Activated B cell treated with CpG ODN at 0.5 μM for 24 hours (primary cell): ENCODE measurements around the gene DIS3L2. TPM values are rescaled to one million over a fixed set of nuclear protein-coding genes. Genes with fewer than 3 reads are reported as not detected.

Source experiments
- ATAC-seq: fragments of 200-7000 bp; cut with Tn5 transposase; one replicate; pipeline ENCODE4 v1.10.0; 2021; ENCODE audit warnings: low read depth, mild to moderate bottlenecking, moderate library complexity
- CTCF ChIA-PET: fragments of 350-600 bp; sonication (Branson Sonifier 250); formaldehyde crosslinking; loops from one replicate; lab custom pipeline; 2021; ENCODE audit warnings: antibody characterized with exemption; lab: Charles Lee
- POLR2A ChIA-PET: fragments of 350-600 bp; sonication (Branson Sonifier 250); formaldehyde crosslinking; loops from one replicate; lab custom pipeline; 2021; ENCODE audit warnings: antibody characterized with exemption; lab: Charles Lee
- DNase-seq: peaks from one replicate; pipeline ENCODE4 v3.0.0; 2022
- H3K27ac Mint-ChIP-seq: one replicate; pipeline ENCODE4 v1.8.0; 2020; ENCODE audit warnings: mixed read lengths
- H3K27me3 Mint-ChIP-seq: one replicate; pipeline ENCODE4 v1.8.0; 2021; ENCODE audit warnings: mixed read lengths
- H3K36me3 Mint-ChIP-seq: one replicate; pipeline ENCODE4 v1.8.0; 2021; ENCODE audit warnings: low read depth, mixed read lengths
- H3K4me1 Mint-ChIP-seq: one replicate; pipeline ENCODE4 v1.8.0; 2021; ENCODE audit warnings: mixed read lengths
- H3K4me3 Mint-ChIP-seq: one replicate; pipeline ENCODE4 v1.8.0; 2020; ENCODE audit warnings: mild to moderate bottlenecking, mixed read lengths
- H3K9me3 Mint-ChIP-seq: one replicate; pipeline ENCODE4 v1.8.0; 2020; ENCODE audit warnings: mixed read lengths
- CTCF ChIP-seq: fragments of 200-600 bp; IDR thresholded peaks from one replicate; pipeline ENCODE4 v1.8.0; 2022; ENCODE audit warnings: antibody characterized with exemption, mild to moderate bottlenecking
- intact Hi-C: fragments of 100-400 bp; cut with micrococcal nuclease; formaldehyde crosslinking; loops from one replicate; pipeline ENCODE4 v1.15.1; 2024
- total RNA-seq: library from RNA; stranded (reverse); gene quantifications from 2 replicates; pipeline ENCODE4 v1.2.3, GENCODE V29; 2022

The DIS3L2 gene
- total RNA-seq, 1 donor from 2014 or later: 65.9 TPM

DNA sequence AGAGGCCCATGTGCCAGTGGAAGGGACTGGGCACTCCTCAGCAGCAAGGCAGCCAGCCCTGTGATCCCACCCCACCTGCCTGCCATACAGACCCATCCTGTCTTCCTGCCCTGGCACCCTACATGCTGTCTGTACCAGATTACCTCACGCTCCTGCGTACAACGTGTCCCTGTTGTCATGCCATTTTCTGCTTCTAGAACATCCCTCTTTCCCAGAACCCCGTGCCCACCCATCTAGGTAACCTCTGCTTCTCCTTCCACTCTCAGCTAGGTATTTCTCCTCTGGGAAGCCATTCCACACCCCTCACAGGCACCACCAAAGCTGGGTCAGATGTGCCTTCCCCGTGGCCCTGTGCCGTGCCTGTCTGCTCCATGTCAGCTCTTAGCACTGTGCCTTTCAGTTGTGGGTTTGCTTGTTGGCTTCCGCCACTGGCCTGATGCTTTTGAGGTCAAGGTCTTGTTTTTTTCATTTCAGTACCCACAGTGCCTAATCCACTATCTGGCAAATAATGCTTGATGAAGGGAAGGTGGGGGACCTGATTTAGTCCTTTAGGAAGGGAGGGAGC is 345.3 kb downstream of the DIS3L2 start:
- Mint-ChIP-seq H3K4me3 (no peak overlapping the region), H3K36me3 (peaks cover 74% of the 10 kb centered on the region), H3K9me3 (no peaks in the 10 kb centered on the region), H3K27ac (no peak overlapping the region), H3K27me3 (no peaks in the 10 kb centered on the region), H3K4me1 (no peaks in the 10 kb centered on the region)
- ChIA-PET POLR2A (no interaction called here), CTCF (interaction anchor here (1.1 kb wide), 1 partner anchor 18 kb away, joined by 3 read pairs; no protein-coding TSS in a partner anchor)
- TF ChIP-seq CTCF: no peak
- intact Hi-C loops: no loop called here
- no peak for DNase-seq
- ATAC-seq: no peak

GRCh38 chr2:232307854-232308253 is 346.3 kb downstream of the DIS3L2 start:
- CTCF ChIA-PET: no interaction called here
- TF ChIP-seq CTCF: no peak
- intact Hi-C loops: no loop called here
- Mint-ChIP-seq H3K9me3 (peaks cover under 1% of the 10 kb centered on the region), H3K27ac (no peak overlapping the region), H3K27me3 (no peaks in the 10 kb centered on the region), H3K4me1 (no peaks in the 10 kb centered on the region), H3K4me3 (no peak overlapping the region), H3K36me3 (peaks cover 80% of the 10 kb centered on the region)
- POLR2A ChIA-PET: no interaction called here
- ATAC-seq (no peak), DNase-seq (no peak)

GRCh38 chr2:232308986-232309385 is 347.5 kb downstream of the DIS3L2 start:
- Mint-ChIP-seq H3K9me3 (peaks cover 7% of the 10 kb centered on the region), H3K4me3 (no peak overlapping the region), H3K27ac (no peak overlapping the region), H3K27me3 (no peaks in the 10 kb centered on the region), H3K36me3 (peaks cover 78% of the 10 kb centered on the region), H3K4me1 (peaks cover 4% of the 10 kb centered on the region)
- ChIA-PET CTCF (interaction anchor here (1.1 kb wide), 1 partner anchor 14 kb away, joined by 3 read pairs; no protein-coding TSS in a partner anchor), POLR2A (interaction anchor here (0.6 kb wide), 1 partner anchor 310 kb away, joined by 5 read pairs; no protein-coding TSS in a partner anchor)
- ATAC-seq: no peak
- intact Hi-C loops: no loop called here
- DNase-seq: no peak
- TF ChIP-seq CTCF: no peak

DNA sequence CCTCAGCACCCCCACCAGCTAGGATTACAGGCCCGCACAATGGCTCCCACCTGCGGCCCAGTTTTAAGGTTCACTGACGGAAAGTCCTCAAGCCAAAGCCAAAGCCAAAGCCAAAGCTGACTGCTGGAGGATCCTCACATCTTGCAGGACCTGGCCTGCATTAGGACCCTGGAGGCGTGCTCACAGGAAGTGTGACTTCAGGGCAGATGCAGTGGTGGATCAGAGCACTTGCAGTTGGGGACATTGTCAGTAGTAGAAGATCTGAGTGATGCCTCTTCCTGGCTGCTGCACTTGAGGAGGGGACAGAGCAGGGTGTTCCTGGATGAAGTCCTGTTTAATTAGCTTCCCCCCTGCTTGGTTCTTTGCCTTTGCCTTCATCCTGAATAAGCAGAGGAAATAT is 348.1 kb downstream of the DIS3L2 start:
- Mint-ChIP-seq H3K4me1 (peaks cover 9% of the 10 kb centered on the region), H3K4me3 (no peak overlapping the region), H3K27ac (no peak overlapping the region), H3K9me3 (peaks cover 7% of the 10 kb centered on the region), H3K36me3 (peaks cover 73% of the 10 kb centered on the region), H3K27me3 (no peaks in the 10 kb centered on the region)
- CTCF ChIA-PET: interaction anchor here (1.1 kb wide), 2 partner anchors 14 to 15 kb away, joined by 3 read pairs; no protein-coding TSS in a partner anchor
- DNase-seq (no peak), ATAC-seq (no peak)
- POLR2A ChIA-PET: no interaction called here
- intact Hi-C loops: no loop called here
- no peak for TF ChIP-seq CTCF

DNA sequence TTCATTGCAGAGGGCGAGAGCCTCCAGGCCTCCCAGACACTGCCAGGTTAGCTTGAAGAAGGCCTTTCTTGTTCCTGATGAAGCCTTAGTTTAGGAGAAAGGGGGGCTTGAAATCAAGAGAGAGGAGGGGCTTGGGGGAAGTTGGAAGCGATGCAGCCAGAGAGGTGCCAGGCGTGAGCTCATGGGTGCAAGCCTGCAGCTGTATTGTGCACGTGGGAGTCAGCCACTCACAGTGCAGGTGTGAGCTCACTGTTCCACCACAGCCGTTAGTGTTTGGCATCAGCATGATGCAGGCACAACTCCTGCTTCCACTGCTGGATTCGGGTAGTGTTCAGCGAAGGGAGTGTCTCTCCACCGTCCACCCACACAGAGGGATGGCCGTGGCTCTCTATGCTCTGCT is 348.6 kb downstream of the DIS3L2 start:
- POLR2A ChIA-PET: no interaction called here
- Mint-ChIP-seq H3K27me3 (no peaks in the 10 kb centered on the region), H3K27ac (no peak overlapping the region), H3K4me1 (peaks cover 14% of the 10 kb centered on the region), H3K4me3 (no peak overlapping the region), H3K36me3 (peaks cover 72% of the 10 kb centered on the region), H3K9me3 (peaks cover 7% of the 10 kb centered on the region)
- DNase-seq: no peak
- intact Hi-C loops: no loop called here
- CTCF ChIA-PET: interaction anchor here (1.1 kb wide), 1 partner anchor 14 kb away, joined by 3 read pairs; no protein-coding TSS in a partner anchor
- ATAC-seq: no peak
- TF ChIP-seq CTCF: no peak
